ENCODE results near the gene NRAP. TPM values are rescaled to one million over a fixed set of nuclear protein-coding genes. Genes with fewer than 3 reads are reported as not detected.

The NRAP gene
- total and polyA plus RNA-seq, 10 of the 15 experiments (the other 5 are each of a cell fraction or from before 2014, with no cell fraction given), result not detected

GRCh38 chr10:113704637-113705343 lies 40.9 kb upstream of the NRAP start:
- WGBS (ENCODE audit: insufficient coverage, insufficient replicate concordance, low lambda C conversion rate, missing lambda C conversion rate), result 48% methylated on average over 5 of the region's 6 CpGs
- CTCF ChIA-PET, result interaction anchor here (0.5 to 2.0 kb wide), 17 partner anchors 10 to 599 kb away, joined by 3 to 15 read pairs (median 5); partner anchors contain the start of gene CASP7
- no peak for TF ChIP-seq IKZF2 (IDR thresholded peaks at IDR 0.05)
- no peak for TF ChIP-seq BCLAF1 (IDR thresholded peaks at IDR 0.05)
- TF ChIP-seq CTCF (IDR thresholded peaks at IDR 0.05 in 2 of 3, conservative IDR thresholded peaks at IDR 0.05 in 1 of 3; ENCODE audit: control insufficient read depth in 2 of 3, extremely low read depth in 1 of 3, insufficient read depth in 1 of 3, low read depth in 3 of 3, low read length in 3 of 3), result peak; percentile 52 to 67 (median 66); a peak in 5 of 6 replicates
- TF ChIP-seq SKIL (IDR thresholded peaks at IDR 0.05; ENCODE audit: low read depth, poor library complexity, severe bottlenecking), result peak; percentile 57
- TF ChIP-seq RAD21 (IDR thresholded peaks at IDR 0.05; ENCODE audit: insufficient read depth, low read depth, low read length), result peak; percentile 70
- TF ChIP-seq SMC3 (IDR thresholded peaks at IDR 0.05; ENCODE audit: borderline replicate concordance, low read length), result peak; percentile 45; the same call in 1 of the 2 replicates

More at GRCh38 chr10:113704637-113705343, 40.9 kb upstream of the NRAP start:
- FAIRE-seq (peak; percentile 78), ATAC-seq (peak; percentile 86), DNase-seq (ENCODE audit: low read depth, low spot score) (no peak)
- H3K79me2 ChIP-seq (ENCODE audit: control insufficient read depth, insufficient read depth, low read length), result no peaks in the 10 kb centered on the region
- H3K9ac ChIP-seq (ENCODE audit: control insufficient read depth, insufficient read depth, low read length), result no peak overlapping the region
- H4K20me1 ChIP-seq (ENCODE audit: control insufficient read depth, insufficient read depth), result 0 out of 2 replicates have a peak, but pooled peaks cover 4% of the 10 kb centered on the region
- H2AFZ ChIP-seq (ENCODE audit: control insufficient read depth, low read depth, low read length), result no peak overlapping the region
- intact Hi-C loops (cut with micrococcal nuclease; ENCODE audit: unreplicated experiment) (loop anchor here (2.0 to 10.0 kb wide), 4 partner anchors 78 to 398 kb away; no protein-coding TSS in a partner anchor), in situ Hi-C loops (cut with MboI) (loop anchor here (5.0 kb wide), 1 partner anchor 398 kb away; no protein-coding TSS in a partner anchor)
- H3K4me3 ChIP-seq, result no peak overlapping the region
- no peaks in the 10 kb centered on the region; a peak in 4 of 4 replicates for H3K36me3 ChIP-seq (ENCODE audit: control insufficient read depth in 2 of 2, insufficient read depth in 2 of 2, low read length in 1 of 2)
- ChIA-PET SMC1A (ENCODE audit: uncharacterized antibody, unreplicated experiment) (interaction anchor here (0.5 to 1.8 kb wide), 5 partner anchors 11 to 398 kb away, joined by 3 to 10 read pairs (median 3); no protein-coding TSS in a partner anchor), RAD21 (ENCODE audit: unreplicated experiment) (interaction anchor here (0.7 to 2.2 kb wide), 4 partner anchors 26 to 399 kb away, joined by 3 to 14 read pairs (median 6); no protein-coding TSS in a partner anchor), POLR2A (no interaction called here)
- no peak overlapping the region for H3K27ac ChIP-seq (ENCODE audit: control insufficient read depth, insufficient read depth)
- H3K4me2 ChIP-seq (ENCODE audit: control insufficient read depth, insufficient read depth), result no peak overlapping the region
- no TSS peak for BruUV-seq (replicated peaks)
- no peaks in the 10 kb centered on the region for H3K27me3 ChIP-seq (replicated peaks in 1 of 2; ENCODE audit: control insufficient read depth in 2 of 2, insufficient read depth in 2 of 2, low read length in 1 of 2)
- no peaks in the 10 kb centered on the region for H3K9me3 ChIP-seq (replicated peaks; ENCODE audit: control insufficient read depth, insufficient read depth, low read length)
- H3K4me1 ChIP-seq (ENCODE audit: control insufficient read depth, insufficient read depth, low read length), result peaks cover 6% of the 10 kb centered on the region; the same call in 1 of the 2 replicates

Data from GM12878 (cell line).